ENCODE results near the gene FAM120AOS. TPM values are rescaled to one million over a fixed set of nuclear protein-coding genes. Genes with fewer than 3 reads are reported as not detected.
A peak's percentile ranks its signal among the peaks of the same experiment; 100 is the strongest.

Gene FAM120AOS
- total RNA-seq, 2 experiments from 2014 or later: 45.6 to 50.3 TPM

- no peaks in the 10 kb centered on the region for H3K9me3 Mint-ChIP-seq
Observed at GRCh38 chr9:93467462-93467861, 14.1 kb upstream of the FAM120AOS start.

GRCh38 chr9:93467062-93467416 is 13.7 kb upstream of the FAM120AOS start:
- Histone ChIP-seq H3K27ac (ENCODE audit: low read depth in 1 of 2, low read length in 2 of 2) (no peak overlapping the region), H3K27me3 (ENCODE audit: control insufficient read depth in 1 of 2, insufficient read depth in 2 of 2, low read length in 2 of 2) (no peaks in the 10 kb centered on the region), H3K36me3 (ENCODE audit: insufficient read depth, low read length) (peaks cover 9% of the 10 kb centered on the region), H3K9me3 (ENCODE audit: control insufficient read depth in 1 of 2, insufficient read depth in 1 of 2, low read length in 2 of 2) (no peaks in the 10 kb centered on the region), H3K4me1 (ENCODE audit: insufficient read depth, low read length) (peaks cover 46% of the 10 kb centered on the region), H3K4me3 (ENCODE audit: low read length) (no peak overlapping the region)
- peaks cover 93% of the 10 kb centered on the region for H3K4me1 Mint-ChIP-seq (ENCODE audit: low read depth)
- no peaks in the 10 kb centered on the region for H3K27me3 Mint-ChIP-seq
- no peak for TF ChIP-seq CTCF (IDR thresholded peaks at IDR 0.05)
- POLR2A ChIA-PET: interaction anchor here (2.1 kb wide), 1 partner anchor 14 kb away, joined by 9 read pairs; the partner anchor contains the start of gene FAM120AOS
- CTCF ChIA-PET: no interaction called here
- peak overlapping the region; percentile 4 for H3K4me3 Mint-ChIP-seq
- no peaks in the 10 kb centered on the region for H3K9me3 Mint-ChIP-seq
- ATAC-seq (ENCODE audit: poor library complexity) (no peak), DNase-seq (no peak)
- peak overlapping the region; percentile 31 for H3K27ac Mint-ChIP-seq
- H3K36me3 Mint-ChIP-seq (ENCODE audit: low read depth): peaks cover 17% of the 10 kb centered on the region
- intact Hi-C loops (cut with DNase I, micrococcal nuclease): no loop called here

More at GRCh38 chr9:93467462-93467861, 14.1 kb upstream of the FAM120AOS start:
- Histone ChIP-seq H3K27me3 (ENCODE audit: control insufficient read depth in 1 of 2, insufficient read depth in 2 of 2, low read length in 2 of 2) (no peaks in the 10 kb centered on the region), H3K4me1 (ENCODE audit: insufficient read depth, low read length) (peaks cover 44% of the 10 kb centered on the region), H3K9me3 (ENCODE audit: control insufficient read depth in 1 of 2, insufficient read depth in 1 of 2, low read length in 2 of 2) (no peaks in the 10 kb centered on the region), H3K27ac (ENCODE audit: low read depth in 1 of 2, low read length in 2 of 2) (no peak overlapping the region), H3K36me3 (ENCODE audit: insufficient read depth, low read length) (peaks cover 9% of the 10 kb centered on the region), H3K4me3 (ENCODE audit: low read length) (no peak overlapping the region)
- Mint-ChIP-seq H3K4me1 (ENCODE audit: low read depth) (peaks cover 95% of the 10 kb centered on the region), H3K36me3 (ENCODE audit: low read depth) (peaks cover 21% of the 10 kb centered on the region), H3K27me3 (no peaks in the 10 kb centered on the region), H3K27ac (peak overlapping the region; percentile 31), H3K4me3 (peak overlapping the region; percentile 4)
- DNase-seq (no peak), ATAC-seq (ENCODE audit: poor library complexity) (no peak)
- POLR2A ChIA-PET: no interaction called here
- TF ChIP-seq CTCF (IDR thresholded peaks at IDR 0.05): no peak
- intact Hi-C loops (cut with DNase I, micrococcal nuclease): no loop called here
- CTCF ChIA-PET: no interaction called here

- intact Hi-C loops (cut with DNase I, micrococcal nuclease): no loop called here
- peaks cover 93% of the 10 kb centered on the region for H3K4me1 Mint-ChIP-seq (ENCODE audit: low read depth)
- ChIA-PET POLR2A (interaction anchor here (2.1 kb wide), 1 partner anchor 13 kb away, joined by 9 read pairs; the partner anchor contains the start of gene FAM120AOS), CTCF (no interaction called here)
- H3K9me3 Mint-ChIP-seq: no peaks in the 10 kb centered on the region
- ATAC-seq (ENCODE audit: poor library complexity) (no peak), DNase-seq (no peak)
- peaks cover 6% of the 10 kb centered on the region for H3K36me3 ChIP-seq (ENCODE audit: insufficient read depth, low read length)
- peaks cover 46% of the 10 kb centered on the region for H3K4me1 ChIP-seq (ENCODE audit: insufficient read depth, low read length)
- no peak overlapping the region for H3K4me3 ChIP-seq (ENCODE audit: low read length)
- no peak overlapping the region for H3K27ac ChIP-seq (ENCODE audit: low read depth in 1 of 2, low read length in 2 of 2)
- peaks cover 14% of the 10 kb centered on the region for H3K36me3 Mint-ChIP-seq (ENCODE audit: low read depth)
- TF ChIP-seq CTCF (IDR thresholded peaks at IDR 0.05): no peak
- no peaks in the 10 kb centered on the region for H3K27me3 ChIP-seq (ENCODE audit: control insufficient read depth in 1 of 2, insufficient read depth in 2 of 2, low read length in 2 of 2)
- H3K27ac Mint-ChIP-seq: peak overlapping the region; percentile 31
- no peak overlapping the region for H3K4me3 Mint-ChIP-seq
- H3K27me3 Mint-ChIP-seq: no peaks in the 10 kb centered on the region
- H3K9me3 ChIP-seq (ENCODE audit: control insufficient read depth in 1 of 2, insufficient read depth in 1 of 2, low read length in 2 of 2): no peaks in the 10 kb centered on the region
Observed at GRCh38 chr9:93466416-93467061, 13.2 kb upstream of the FAM120AOS start.
